ENCODE data around the gene SFXN5.

SFXN5 gene

GRCh38 chr2:73007991-73008765 is 63.3 kb downstream of the SFXN5 start:
- H3K4me3 Mint-ChIP-seq = no peak overlapping the region
- DNase-seq (ENCODE audit: low spot score in 2 of 2) (peak in 1 of 2 donors; percentile 3), ATAC-seq (replicated peaks; ENCODE audit: extremely low read depth, poor library complexity, severe bottlenecking) (no peak)
- H3K4me1 Mint-ChIP-seq = no peaks in the 10 kb centered on the region
- H3K27ac Mint-ChIP-seq (ENCODE audit: low read depth) = no peak overlapping the region
- no peaks in the 10 kb centered on the region for H3K36me3 Mint-ChIP-seq (ENCODE audit: insufficient read depth)
- no peaks in the 10 kb centered on the region for H3K9me3 Mint-ChIP-seq
- H3K27me3 Mint-ChIP-seq = no peaks in the 10 kb centered on the region

- DNase-seq (ENCODE audit: low spot score in 2 of 2) (peak in 1 of 2 donors; percentile 1), ATAC-seq (replicated peaks; ENCODE audit: extremely low read depth, poor library complexity, severe bottlenecking) (no peak)
- Mint-ChIP-seq H3K27me3 (no peaks in the 10 kb centered on the region), H3K4me1 (no peaks in the 10 kb centered on the region), H3K9me3 (no peaks in the 10 kb centered on the region), H3K36me3 (ENCODE audit: insufficient read depth) (no peaks in the 10 kb centered on the region), H3K27ac (ENCODE audit: low read depth) (no peak overlapping the region), H3K4me3 (no peak overlapping the region)
Measured at GRCh38 chr2:73006969-73007710, 64.4 kb downstream of the SFXN5 start.

GRCh38 chr2:73004889-73005596 is 66.5 kb downstream of the SFXN5 start:
- no peaks in the 10 kb centered on the region for H3K9me3 Mint-ChIP-seq
- ATAC-seq (replicated peaks; ENCODE audit: extremely low read depth, poor library complexity, severe bottlenecking) (no peak), DNase-seq (ENCODE audit: low spot score in 2 of 2) (peak in 1 of 2 donors; percentile 2)
- H3K4me1 Mint-ChIP-seq = no peaks in the 10 kb centered on the region
- H3K36me3 Mint-ChIP-seq (ENCODE audit: insufficient read depth) = no peaks in the 10 kb centered on the region
- no peak overlapping the region for H3K4me3 Mint-ChIP-seq
- H3K27me3 Mint-ChIP-seq = no peaks in the 10 kb centered on the region
- no peak overlapping the region for H3K27ac Mint-ChIP-seq (ENCODE audit: low read depth)

- no peak overlapping the region for H3K27ac Mint-ChIP-seq (ENCODE audit: low read depth)
- peak in 1 of 2 donors; percentile 4 for DNase-seq (ENCODE audit: low spot score in 2 of 2)
- no peaks in the 10 kb centered on the region for H3K9me3 Mint-ChIP-seq
- H3K4me1 Mint-ChIP-seq = no peaks in the 10 kb centered on the region
- no peaks in the 10 kb centered on the region for H3K27me3 Mint-ChIP-seq
- ATAC-seq (replicated peaks; ENCODE audit: extremely low read depth, poor library complexity, severe bottlenecking) = no peak
- no peak overlapping the region for H3K4me3 Mint-ChIP-seq
- H3K36me3 Mint-ChIP-seq (ENCODE audit: insufficient read depth) = no peaks in the 10 kb centered on the region
Measured at GRCh38 chr2:73004466-73004865, 67.0 kb downstream of the SFXN5 start.

- no peaks in the 10 kb centered on the region for H3K36me3 Mint-ChIP-seq (ENCODE audit: insufficient read depth)
- H3K4me3 Mint-ChIP-seq = no peak overlapping the region
Measured at GRCh38 chr2:73003027-73003426, 68.5 kb downstream of the SFXN5 start.

GRCh38 chr2:73000808-73001570 is 70.5 kb downstream of the SFXN5 start:
- Mint-ChIP-seq H3K27me3 (no peaks in the 10 kb centered on the region), H3K4me3 (no peak overlapping the region), H3K36me3 (ENCODE audit: insufficient read depth) (no peaks in the 10 kb centered on the region), H3K4me1 (no peaks in the 10 kb centered on the region), H3K27ac (ENCODE audit: low read depth) (no peak overlapping the region), H3K9me3 (no peaks in the 10 kb centered on the region)
- ATAC-seq (replicated peaks; ENCODE audit: extremely low read depth, poor library complexity, severe bottlenecking) (no peak), DNase-seq (ENCODE audit: low spot score in 2 of 2) (no peak)

More at GRCh38 chr2:73003027-73003426, 68.5 kb downstream of the SFXN5 start:
- Mint-ChIP-seq H3K9me3 (no peaks in the 10 kb centered on the region), H3K4me1 (no peaks in the 10 kb centered on the region), H3K27ac (ENCODE audit: low read depth) (no peak overlapping the region), H3K27me3 (no peaks in the 10 kb centered on the region)
- DNase-seq (ENCODE audit: low spot score in 2 of 2) = peak in 1 of 2 donors; percentile 1
- ATAC-seq (replicated peaks; ENCODE audit: extremely low read depth, poor library complexity, severe bottlenecking) = no peak

- DNase-seq (ENCODE audit: low spot score in 2 of 2) = no peak
- ATAC-seq (replicated peaks; ENCODE audit: extremely low read depth, poor library complexity, severe bottlenecking) = no peak
- Mint-ChIP-seq H3K4me1 (no peaks in the 10 kb centered on the region), H3K9me3 (no peaks in the 10 kb centered on the region), H3K36me3 (ENCODE audit: insufficient read depth) (no peaks in the 10 kb centered on the region), H3K27ac (ENCODE audit: low read depth) (no peak overlapping the region), H3K4me3 (no peak overlapping the region), H3K27me3 (no peaks in the 10 kb centered on the region)
Measured at GRCh38 chr2:72999729-73000725, 71.5 kb downstream of the SFXN5 start.

GRCh38 chr2:72998724-72999123 is 72.8 kb downstream of the SFXN5 start:
- Mint-ChIP-seq H3K9me3 (no peaks in the 10 kb centered on the region), H3K36me3 (ENCODE audit: insufficient read depth) (peaks cover 1% of the 10 kb centered on the region), H3K4me3 (no peak overlapping the region), H3K27ac (ENCODE audit: low read depth) (no peak overlapping the region), H3K27me3 (no peaks in the 10 kb centered on the region), H3K4me1 (no peaks in the 10 kb centered on the region)
- DNase-seq (ENCODE audit: low spot score in 2 of 2) (no peak), ATAC-seq (replicated peaks; ENCODE audit: extremely low read depth, poor library complexity, severe bottlenecking) (no peak)

- H3K27me3 Mint-ChIP-seq = no peaks in the 10 kb centered on the region
- H3K36me3 Mint-ChIP-seq (ENCODE audit: insufficient read depth) = peaks cover 1% of the 10 kb centered on the region
- ATAC-seq (replicated peaks; ENCODE audit: extremely low read depth, poor library complexity, severe bottlenecking) (no peak), DNase-seq (ENCODE audit: low spot score in 2 of 2) (no peak)
- no peak overlapping the region for H3K27ac Mint-ChIP-seq (ENCODE audit: low read depth)
- no peaks in the 10 kb centered on the region for H3K4me1 Mint-ChIP-seq
- no peaks in the 10 kb centered on the region for H3K9me3 Mint-ChIP-seq
- H3K4me3 Mint-ChIP-seq = no peak overlapping the region
Measured at GRCh38 chr2:72998234-72998651, 73.3 kb downstream of the SFXN5 start.

- Mint-ChIP-seq H3K4me1 (no peaks in the 10 kb centered on the region), H3K9me3 (no peaks in the 10 kb centered on the region), H3K27ac (ENCODE audit: low read depth) (no peak overlapping the region), H3K36me3 (ENCODE audit: insufficient read depth) (peaks cover 1% of the 10 kb centered on the region), H3K4me3 (no peak overlapping the region), H3K27me3 (no peaks in the 10 kb centered on the region)
- ATAC-seq (replicated peaks; ENCODE audit: extremely low read depth, poor library complexity, severe bottlenecking) (no peak), DNase-seq (ENCODE audit: low spot score in 2 of 2) (no peak)
Measured at GRCh38 chr2:72996117-72996502, 75.4 kb downstream of the SFXN5 start.

- Mint-ChIP-seq H3K27me3 (no peaks in the 10 kb centered on the region), H3K9me3 (no peaks in the 10 kb centered on the region), H3K4me1 (no peaks in the 10 kb centered on the region), H3K4me3 (no peak overlapping the region), H3K27ac (ENCODE audit: low read depth) (no peak overlapping the region), H3K36me3 (ENCODE audit: insufficient read depth) (peaks cover 1% of the 10 kb centered on the region)
- no peak for ATAC-seq (replicated peaks; ENCODE audit: extremely low read depth, poor library complexity, severe bottlenecking)
- DNase-seq (ENCODE audit: low spot score in 2 of 2) = peak in 1 of 2 donors; percentile 7
Measured at GRCh38 chr2:72995430-72996116, 75.9 kb downstream of the SFXN5 start.
